IPS-15b (cell line): Measurements from ENCODE around the gene SSBP3.
"Not testable (repeated sequence)": the region's sequence is repeated elsewhere in the genome, so short reads cannot be mapped to it uniquely, and the experiment has no call there.

Experiments used
- H3K27me3 ChIP-seq: one replicate; pipeline ENCODE4 v1.6.1; 2013; ENCODE audit warnings: low read length; ENCODE audit not compliant: control insufficient read depth, insufficient read depth
- H3K36me3 ChIP-seq: one replicate; pipeline ENCODE4 v1.6.1; 2013; ENCODE audit warnings: low read length; ENCODE audit not compliant: control insufficient read depth, insufficient read depth
- H3K4me1 ChIP-seq: one replicate; pipeline ENCODE4 v1.6.1; 2013; ENCODE audit warnings: mild to moderate bottlenecking, low read length; ENCODE audit not compliant: control insufficient read depth, insufficient read depth
- H3K4me3 ChIP-seq: one replicate; pipeline ENCODE4 v1.5.1; 2013; ENCODE audit warnings: low read depth, low read length
- H3K9ac ChIP-seq: one replicate; pipeline ENCODE4 v1.6.1; 2013; ENCODE audit warnings: low read depth, mild to moderate bottlenecking, low read length
- H3K9me3 ChIP-seq: one replicate; pipeline ENCODE4 v1.6.1; 2013; ENCODE audit warnings: mild to moderate bottlenecking, low read length; ENCODE audit not compliant: control insufficient read depth, insufficient read depth

Gene SSBP3

DNA sequence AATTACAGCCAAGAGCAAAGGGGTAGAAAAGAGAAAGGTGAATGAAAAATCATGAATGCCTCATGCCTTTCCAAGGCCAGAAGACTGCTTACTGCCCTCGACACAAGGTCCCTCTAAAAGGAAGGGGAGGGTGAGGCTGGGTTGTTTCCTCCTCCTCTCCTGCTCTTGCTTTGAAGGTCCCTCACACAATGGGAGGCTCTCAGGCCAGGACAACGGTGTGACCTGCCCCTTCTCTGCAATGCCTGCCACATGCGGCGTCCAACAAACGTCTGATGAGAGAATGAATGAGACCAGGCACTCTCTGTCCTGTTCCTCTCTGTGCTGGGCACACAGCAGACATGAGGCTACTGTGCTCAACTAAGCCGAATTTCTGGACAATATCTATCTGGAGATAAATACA lies 51.3 kb downstream of the SSBP3 start:
- peaks cover 30% of the 10 kb centered on the region for H3K4me1 ChIP-seq
- H3K4me3 ChIP-seq: no peak overlapping the region
- no peaks in the 10 kb centered on the region for H3K9me3 ChIP-seq
- H3K36me3 ChIP-seq: peaks cover 14% of the 10 kb centered on the region
- no peaks in the 10 kb centered on the region for H3K27me3 ChIP-seq
- no peak overlapping the region for H3K9ac ChIP-seq

DNA sequence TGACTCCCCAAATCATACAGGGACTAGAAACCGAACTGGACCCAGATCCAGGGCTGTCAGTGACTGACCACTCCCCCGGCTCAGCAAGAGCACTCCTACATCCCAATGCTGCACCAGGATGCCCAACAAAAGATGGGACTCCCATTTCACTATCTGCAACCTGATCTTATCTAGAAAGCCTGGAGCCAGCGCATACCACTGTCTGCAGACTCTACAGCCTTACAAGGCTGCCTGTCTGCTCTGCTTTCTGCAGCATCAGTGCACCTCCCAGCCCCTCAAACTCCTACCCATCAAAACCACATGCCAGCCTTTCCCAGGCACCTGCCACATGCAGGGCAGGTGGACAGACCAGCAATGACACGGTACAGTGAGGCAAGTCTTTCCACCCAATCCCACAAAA lies 52.2 kb downstream of the SSBP3 start:
- no peaks in the 10 kb centered on the region for H3K9me3 ChIP-seq
- no peak overlapping the region for H3K9ac ChIP-seq

DNA sequence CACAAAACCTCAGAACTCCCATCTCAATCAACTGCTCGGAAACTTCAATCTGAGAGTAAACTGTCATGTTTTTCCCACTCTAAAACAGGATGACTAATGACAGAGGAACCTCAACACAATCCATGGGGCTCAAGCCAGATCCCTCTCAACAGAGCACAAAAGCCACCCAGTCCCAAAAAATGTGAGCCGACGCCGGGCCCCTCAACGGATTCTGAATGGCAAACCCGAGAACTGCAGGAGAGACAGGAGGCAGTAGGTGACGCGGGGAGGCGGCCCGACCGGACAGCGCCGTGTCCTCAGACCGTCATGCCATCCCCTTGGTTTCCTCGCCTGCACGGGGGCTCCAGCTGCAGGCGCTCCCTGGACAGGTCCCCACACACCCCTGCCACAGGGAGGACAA lies 53.4 kb downstream of the SSBP3 start:
- Histone ChIP-seq H3K4me3 (no peak overlapping the region), H3K27me3 (no peaks in the 10 kb centered on the region), H3K9me3 (no peaks in the 10 kb centered on the region), H3K36me3 (peaks cover 5% of the 10 kb centered on the region), H3K4me1 (peaks cover 32% of the 10 kb centered on the region), H3K9ac (no peak overlapping the region)

More for the DNA sequence above, 52.2 kb downstream of the SSBP3 start:
- no peaks in the 10 kb centered on the region for H3K27me3 ChIP-seq
- H3K4me1 ChIP-seq: peaks cover 32% of the 10 kb centered on the region
- no peak overlapping the region for H3K4me3 ChIP-seq
- peaks cover 14% of the 10 kb centered on the region for H3K36me3 ChIP-seq

- Histone ChIP-seq H3K9me3 (no peaks in the 10 kb centered on the region), H3K27me3 (no peaks in the 10 kb centered on the region), H3K4me1 (peaks cover 30% of the 10 kb centered on the region), H3K4me3 (no peak overlapping the region), H3K9ac (no peak overlapping the region), H3K36me3 (no peaks in the 10 kb centered on the region)
Observed at GRCh38 chr1:54350360-54350759, 55.8 kb downstream of the SSBP3 start.

- peaks cover 4% of the 10 kb centered on the region for H3K36me3 ChIP-seq
- no peaks in the 10 kb centered on the region for H3K9me3 ChIP-seq
- no peak overlapping the region for H3K4me3 ChIP-seq
- peaks cover 22% of the 10 kb centered on the region for H3K4me1 ChIP-seq
- H3K9ac ChIP-seq: no peak overlapping the region
- H3K27me3 ChIP-seq: no peaks in the 10 kb centered on the region
Observed at GRCh38 chr1:54348700-54349021, 57.5 kb downstream of the SSBP3 start.

DNA sequence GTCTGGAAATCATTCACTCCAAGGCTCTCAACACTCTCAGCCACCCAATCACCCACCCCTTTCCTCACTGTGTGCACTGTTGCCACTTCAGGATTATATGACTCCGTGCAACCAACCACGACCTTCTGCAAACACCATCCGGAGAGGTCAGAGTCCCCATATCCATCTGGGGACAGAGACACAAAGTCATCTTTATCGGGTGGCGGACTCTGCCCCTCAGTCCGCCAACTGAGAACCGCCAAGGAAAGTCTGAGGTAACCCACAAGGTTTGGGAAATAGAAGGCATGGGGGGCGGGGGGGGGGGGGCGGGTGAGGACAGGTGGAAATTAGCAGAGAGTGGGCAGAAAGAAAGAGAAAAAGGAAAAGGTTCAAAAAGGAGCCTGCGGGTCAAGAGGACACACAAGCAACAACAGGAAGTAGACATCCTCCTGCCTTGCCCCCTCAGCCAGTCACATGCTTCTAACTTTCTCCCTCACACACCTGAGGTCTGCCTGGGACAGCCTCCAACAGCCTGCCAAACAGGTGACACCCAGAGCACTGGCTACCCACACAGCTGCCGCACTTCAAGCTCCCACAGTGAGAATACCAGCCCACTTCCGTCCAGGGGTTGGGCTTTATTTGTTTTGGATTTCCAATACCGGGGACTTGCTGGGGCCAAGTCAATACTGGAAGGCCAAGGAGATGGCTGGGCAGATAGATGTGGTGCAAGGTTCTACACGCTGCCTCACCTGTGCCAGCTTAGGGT lies 58.1 kb downstream of the SSBP3 start:
- Histone ChIP-seq H3K4me1 (peaks cover 24% of the 10 kb centered on the region), H3K9ac (no peak overlapping the region), H3K9me3 (no peaks in the 10 kb centered on the region), H3K4me3 (no peak overlapping the region), H3K27me3 (no peaks in the 10 kb centered on the region), H3K36me3 (peaks cover 4% of the 10 kb centered on the region)

DNA sequence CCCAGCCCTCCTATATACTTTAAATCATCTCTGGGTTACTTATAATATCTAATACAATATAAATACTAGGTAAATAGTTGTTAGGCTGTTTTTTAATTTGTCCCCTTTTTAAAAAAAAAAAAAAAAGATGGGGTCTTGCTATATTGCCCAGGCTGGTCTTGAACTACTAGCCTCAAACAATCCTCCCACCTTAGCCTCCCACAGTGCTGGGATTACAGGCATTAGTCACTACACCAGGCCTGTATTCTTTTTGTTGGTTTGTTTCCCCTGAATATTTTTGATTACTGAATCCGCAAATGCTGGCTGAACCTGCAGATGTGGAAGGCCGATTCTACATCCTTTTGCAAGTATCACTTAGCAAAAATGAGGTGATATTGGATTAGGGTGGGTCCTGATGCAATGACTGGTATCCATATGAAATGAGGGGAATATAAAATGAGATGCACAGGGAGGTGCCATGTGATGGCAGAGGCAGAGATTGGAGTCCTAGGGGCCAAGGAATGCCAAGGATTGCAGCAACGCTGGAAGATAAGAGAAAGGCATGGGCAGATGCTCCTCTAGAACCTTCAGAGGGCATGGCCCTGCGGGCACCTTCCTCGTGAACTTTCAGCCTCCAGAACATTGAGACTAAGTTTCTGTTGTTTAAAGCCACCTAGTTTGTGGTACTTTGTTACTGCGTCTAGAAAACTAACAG lies 58.8 kb downstream of the SSBP3 start:
- H3K4me3 ChIP-seq: no peak overlapping the region
- H3K4me1 ChIP-seq: peaks cover 26% of the 10 kb centered on the region
- H3K9me3 ChIP-seq: no peaks in the 10 kb centered on the region
- no peaks in the 10 kb centered on the region for H3K27me3 ChIP-seq
- peaks cover 4% of the 10 kb centered on the region for H3K36me3 ChIP-seq
- H3K9ac ChIP-seq: no peak overlapping the region

GRCh38 chr1:54345548-54345947 lies 60.6 kb downstream of the SSBP3 start:
- H3K36me3 ChIP-seq, H3K27me3 ChIP-seq, H3K4me3 ChIP-seq, H3K9me3 ChIP-seq: not testable (repeated sequence)
- peak overlapping the region; percentile 29 for H3K9ac ChIP-seq
- H3K4me1 ChIP-seq: peaks cover 34% of the 10 kb centered on the region

DNA sequence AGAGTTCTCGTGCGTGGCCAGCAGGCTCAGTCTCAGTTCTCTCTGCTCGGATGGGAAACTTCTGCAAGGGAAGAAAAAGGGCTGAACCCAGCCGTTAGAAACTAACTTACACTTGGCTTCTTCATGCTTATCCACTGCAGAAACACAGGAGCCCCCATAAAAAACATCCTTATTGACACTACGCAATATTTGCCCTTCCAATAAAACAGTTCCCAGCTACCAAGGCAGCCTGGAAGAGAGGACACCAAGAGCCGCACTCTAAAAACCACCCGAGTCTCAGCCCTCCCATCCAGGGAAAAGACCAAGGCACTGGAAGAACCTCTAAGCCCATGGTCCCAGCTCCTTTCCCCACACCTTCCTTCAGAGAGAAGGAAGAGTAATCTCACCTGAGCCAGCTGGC lies 61.1 kb downstream of the SSBP3 start:
- Histone ChIP-seq H3K9me3 (no peaks in the 10 kb centered on the region), H3K4me1 (peaks cover 31% of the 10 kb centered on the region), H3K4me3 (no peak overlapping the region), H3K9ac (peak overlapping the region; percentile 29), H3K27me3 (no peaks in the 10 kb centered on the region), H3K36me3 (peaks cover 4% of the 10 kb centered on the region)

DNA sequence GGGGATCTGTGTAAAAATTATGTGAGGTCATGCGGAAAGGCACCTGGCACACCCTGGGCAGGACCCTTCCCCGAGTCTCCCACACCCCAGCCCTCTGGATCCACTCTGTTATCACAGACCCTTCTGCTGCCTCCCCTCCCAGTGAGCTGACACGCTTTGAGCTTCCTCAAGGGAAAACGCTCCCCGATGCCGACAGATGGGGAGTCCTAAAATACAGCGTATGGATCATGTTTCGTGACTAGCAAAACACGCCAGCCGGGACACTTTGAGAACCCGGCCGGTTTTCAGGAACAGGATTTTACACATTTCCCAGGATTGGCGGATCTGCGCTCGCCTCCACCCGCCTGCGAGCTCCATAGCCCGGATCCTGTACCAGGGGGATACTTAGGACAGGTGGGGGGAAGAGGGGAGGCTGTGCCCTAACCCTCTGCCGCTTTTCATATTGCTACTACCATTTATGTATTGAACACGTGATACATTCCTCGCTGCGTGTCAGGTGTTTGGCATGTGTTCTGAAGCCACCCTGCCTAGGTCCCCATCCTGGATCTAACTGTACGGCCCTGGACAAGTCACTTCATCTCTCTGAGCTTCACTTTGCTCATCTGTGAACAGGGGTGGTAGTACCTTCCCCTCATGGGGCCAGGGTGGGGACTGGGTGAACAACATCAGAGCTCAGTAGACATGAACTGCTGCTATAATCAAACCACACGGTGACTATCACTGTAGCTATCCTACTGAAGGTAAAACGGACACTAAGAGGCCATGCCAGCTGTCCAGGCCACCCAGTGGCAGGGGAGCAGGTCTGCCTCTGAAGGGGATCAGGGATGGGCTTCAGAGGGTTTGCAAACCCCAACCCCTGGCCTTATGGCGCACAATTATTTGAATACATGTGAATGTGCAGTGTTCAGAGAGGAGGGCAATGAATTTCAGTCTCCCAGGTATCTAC lies 63.2 kb downstream of the SSBP3 start:
- Histone ChIP-seq H3K27me3 (no peaks in the 10 kb centered on the region), H3K4me3 (no peak overlapping the region), H3K36me3 (peaks cover 4% of the 10 kb centered on the region), H3K9me3 (no peaks in the 10 kb centered on the region), H3K4me1 (peaks cover 27% of the 10 kb centered on the region), H3K9ac (no peak overlapping the region)

DNA sequence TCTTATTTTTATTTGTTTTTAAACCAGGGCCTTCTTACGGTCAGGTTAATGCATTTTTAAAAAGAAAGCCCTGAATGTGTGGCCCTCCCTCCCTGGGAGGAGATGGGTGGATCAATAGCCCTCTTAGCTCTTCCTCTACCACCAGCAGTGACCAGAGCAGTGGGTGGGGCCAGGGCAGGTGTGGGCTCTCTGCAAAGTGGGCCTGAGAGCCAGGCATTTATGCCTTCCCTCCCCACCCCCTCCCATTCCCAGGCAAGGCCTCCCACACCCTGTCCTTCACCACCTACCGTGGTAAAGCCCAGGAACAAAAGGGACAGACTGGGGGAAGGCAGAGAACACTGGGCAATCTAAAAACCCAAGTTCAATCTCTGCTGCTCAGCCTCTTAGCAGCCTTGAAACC lies 63.9 kb downstream of the SSBP3 start:
- Histone ChIP-seq H3K4me3 (no peak overlapping the region), H3K36me3 (peaks cover 4% of the 10 kb centered on the region), H3K4me1 (peaks cover 27% of the 10 kb centered on the region), H3K9me3 (no peaks in the 10 kb centered on the region), H3K27me3 (no peaks in the 10 kb centered on the region), H3K9ac (no peak overlapping the region)
